Cardiac fibroblast (primary cell): Measurements from ENCODE around the gene FLOT1.
"Not testable (repeated sequence)": the region's sequence is repeated elsewhere in the genome, so short reads cannot be mapped to it uniquely, and the experiment has no call there.

Experiments used
- DNase-seq, 2 donors: peaks; one replicate each; pipeline versions ENCODE4 v3.0.0 to v3.0.0-alpha.2; 2010; ENCODE audit warnings: low read depth in 2 of 2
- H3K4me3 ChIP-seq, 2 donors: replicated peaks in 1 of 2; 1 replicate in 1 of 2; 2 replicates in 1 of 2; pipeline ENCODE4 v1.5.1; 2011; ENCODE audit warnings: low read depth in 2 of 2, low read length in 2 of 2, mild to moderate bottlenecking in 2 of 2, moderate library complexity in 1 of 2
- CTCF ChIP-seq: IDR thresholded peaks from one replicate; pipeline ENCODE4 v1.5.1; 2011; ENCODE audit warnings: low read depth, mild to moderate bottlenecking, low read length, inconsistent platforms

FLOT1 gene

DNA sequence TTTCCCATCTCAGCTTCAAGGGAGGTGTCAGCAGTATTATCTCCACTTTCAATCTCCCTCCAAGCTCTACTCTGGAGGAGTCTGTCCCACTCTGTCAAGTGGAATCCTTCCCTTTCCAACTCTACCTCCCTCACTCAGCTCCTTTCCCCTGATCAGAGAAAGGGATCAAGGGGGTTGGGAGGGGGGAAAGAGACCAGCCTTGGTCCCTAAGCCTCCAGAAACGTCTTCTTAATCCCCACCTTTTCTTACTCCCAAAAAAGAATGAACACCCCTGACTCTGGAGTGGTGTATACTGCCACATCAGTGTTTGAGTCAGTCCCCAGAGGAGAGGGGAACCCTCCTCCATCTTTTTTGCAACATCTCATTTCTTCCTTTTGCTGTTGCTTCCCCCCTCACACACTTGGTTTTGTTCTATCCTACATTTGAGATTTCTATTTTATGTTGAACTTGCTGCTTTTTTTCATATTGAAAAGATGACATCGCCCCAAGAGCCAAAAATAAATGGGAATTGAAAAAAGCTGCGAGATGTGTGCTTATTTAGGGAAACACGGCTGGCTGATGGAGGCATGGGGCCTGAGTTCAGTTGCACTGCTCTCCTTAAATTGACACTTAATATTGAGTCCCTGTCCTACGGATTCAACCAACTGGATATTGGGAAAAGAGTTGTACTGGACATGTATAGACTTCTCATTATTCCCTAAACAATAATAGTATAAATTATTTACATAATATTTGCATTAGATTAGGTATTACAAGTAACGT lies 17.4 kb downstream of the FLOT1 start:
- no peak for TF ChIP-seq CTCF
- H3K4me3 ChIP-seq, result peak overlapping the region in 1 of 2 donors; percentile 10
- peak in 1 of 2 donors; percentile 39 for DNase-seq

GRCh38 chr6:30723843-30724741 lies 18.4 kb downstream of the FLOT1 start:
- peak in 1 of 2 donors; percentile 38 for DNase-seq
- H3K4me3 ChIP-seq, result peak overlapping the region in 1 of 2 donors; percentile 95

- peak overlapping the region in 1 of 2 donors; percentile 95 for H3K4me3 ChIP-seq
- DNase-seq, result not testable (repeated sequence)
These were observed 19.2 kb downstream of the FLOT1 start for GRCh38 chr6:30723159-30723842.

DNA sequence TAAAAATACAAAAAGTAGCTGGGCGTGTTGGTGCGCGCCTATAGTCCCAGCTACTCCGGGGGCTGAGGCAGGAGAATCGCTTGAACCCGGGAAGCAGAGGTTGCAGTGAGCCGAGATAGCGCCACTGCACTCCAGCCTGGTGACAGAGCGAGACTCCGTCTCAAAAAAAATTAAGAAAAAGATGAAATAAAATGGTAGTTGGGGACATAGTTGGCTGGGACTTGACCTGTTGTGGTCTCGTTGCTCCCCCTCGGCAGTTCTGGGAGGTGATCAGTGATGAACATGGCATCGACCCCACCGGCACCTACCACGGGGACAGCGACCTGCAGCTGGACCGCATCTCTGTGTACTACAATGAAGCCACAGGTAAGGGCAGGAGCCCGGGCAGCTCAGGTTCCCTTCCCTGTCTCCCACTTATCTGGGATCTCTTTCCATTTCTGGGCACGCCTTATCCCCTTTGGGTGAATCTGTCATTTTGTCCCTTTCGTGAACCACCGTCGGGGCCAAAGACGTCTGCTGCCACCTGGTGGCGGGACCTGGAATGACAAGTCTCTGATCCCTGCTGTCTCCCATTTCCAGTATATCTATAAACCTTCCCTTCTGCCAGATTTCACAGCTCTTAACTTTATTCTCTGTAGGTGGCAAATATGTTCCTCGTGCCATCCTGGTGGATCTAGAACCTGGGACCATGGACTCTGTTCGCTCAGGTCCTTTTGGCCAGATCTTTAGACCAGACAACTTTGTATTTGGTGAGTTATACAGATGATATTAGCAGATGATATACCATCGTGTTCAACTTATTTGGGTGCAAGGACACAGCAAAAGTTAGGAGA lies 20.0 kb downstream of the FLOT1 start:
- peak; percentile 89 for TF ChIP-seq CTCF
- peak; percentile 82 to 83 for DNase-seq
- H3K4me3 ChIP-seq, result peak overlapping the region; percentile 86 to 95

GRCh38 chr6:30722025-30722279 lies 20.5 kb downstream of the FLOT1 start:
- DNase-seq, result peak; percentile 50 to 66

DNA sequence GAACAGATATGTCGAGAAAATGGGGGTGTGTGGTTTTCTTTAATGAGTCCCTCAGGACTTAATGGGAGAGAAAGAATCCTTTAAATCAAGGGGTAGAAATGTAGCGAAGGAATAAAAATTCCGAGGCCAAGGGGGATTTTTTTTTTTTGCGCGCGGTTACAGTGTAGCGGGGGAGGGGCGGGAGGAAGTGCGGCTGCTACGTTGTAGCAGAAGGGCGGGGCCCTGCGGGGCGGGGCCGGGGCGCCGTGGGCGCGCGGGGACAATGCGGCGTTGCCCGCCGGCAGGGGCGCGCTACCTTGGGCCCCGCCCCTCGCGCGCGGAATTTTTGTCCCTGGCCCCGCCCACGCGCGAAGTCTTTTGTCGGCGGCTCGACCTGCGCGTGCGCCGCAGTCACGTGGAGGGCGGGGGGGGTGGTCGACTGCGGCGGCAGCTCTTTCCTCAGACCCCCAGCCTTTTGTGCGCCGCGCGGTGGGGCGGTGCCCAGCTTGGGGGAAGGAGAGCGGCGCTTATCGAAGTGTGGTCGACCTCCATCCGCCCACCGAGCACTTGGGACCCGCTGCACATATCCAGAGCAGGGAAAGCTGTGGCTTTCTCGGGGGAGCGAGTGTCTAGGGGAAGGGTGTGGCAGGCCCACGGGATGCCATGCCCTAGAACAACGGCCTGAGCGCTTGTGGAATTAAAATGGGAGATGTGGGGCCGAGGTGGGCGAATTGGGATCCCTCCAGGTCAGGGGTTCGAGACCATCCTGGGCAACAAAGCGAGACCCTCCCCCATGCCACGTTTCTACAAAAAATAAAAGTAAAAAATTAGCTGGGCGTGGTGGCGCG lies 21.1 kb downstream of the FLOT1 start:
- no peak for TF ChIP-seq CTCF
- peak; percentile 89 to 96 for DNase-seq
- H3K4me3 ChIP-seq, result peak overlapping the region; percentile 86 to 95

More at GRCh38 chr6:30722025-30722279, 20.5 kb downstream of the FLOT1 start:
- peak overlapping the region; percentile 86 to 95 for H3K4me3 ChIP-seq

- DNase-seq, result peak; percentile 52 to 53
- H3K4me3 ChIP-seq, result peak overlapping the region; percentile 69 to 95
- TF ChIP-seq CTCF, result no peak
These were observed 21.7 kb downstream of the FLOT1 start for GRCh38 chr6:30720738-30721197.
